ENCODE data around the gene DDX1. TPM values are rescaled to one million over a fixed set of nuclear protein-coding genes. Genes with fewer than 3 reads are reported as not detected.

Gene DDX1
- total and polyA plus RNA-seq, 2 of the 4 experiments (the other 2 are of a cell fraction), result 73.6 to 74.9 TPM

GRCh38 chr2:15665067-15665942 lies 73.6 kb downstream of the DDX1 start:
- no peak overlapping the region for H4K8ac ChIP-seq (ENCODE audit: low read depth in 2 of 2, low read length in 2 of 2)
- intact Hi-C loops (cut with micrococcal nuclease) (no loop called here), in situ Hi-C loops (cut with MboI; ENCODE audit: low sequenced_read_pairs) (no loop called here), dilution Hi-C loops (cut with HindIII; ENCODE audit: low sequenced_read_pairs, unreplicated experiment) (no loop called here)
- H3K4me3 ChIP-seq (ENCODE audit: insufficient read depth, low read depth, low read length), result no peak overlapping the region
- no peaks in the 10 kb centered on the region for H3K36me3 ChIP-seq (ENCODE audit: control insufficient read depth, insufficient read depth, low read length)
- no peak overlapping the region for H2BK120ac ChIP-seq (ENCODE audit: low read depth, low read length)
- H4K5ac ChIP-seq (ENCODE audit: low read depth, low read length), result no peak overlapping the region
- H3K4ac ChIP-seq (ENCODE audit: low read depth, low read length), result no peak overlapping the region
- no peaks in the 10 kb centered on the region for H3K79me1 ChIP-seq (ENCODE audit: low read depth in 1 of 2, low read length in 2 of 2)
- H3K23ac ChIP-seq (ENCODE audit: low read depth, low read length), result no peak overlapping the region
- CTCF ChIA-PET, result no interaction called here
- H4K91ac ChIP-seq (ENCODE audit: insufficient read depth, low read depth, low read length), result no peak overlapping the region
- no peaks in the 10 kb centered on the region for H3K27me3 ChIP-seq (ENCODE audit: control insufficient read depth, insufficient read depth, low read length)
- ATAC-seq (ENCODE audit: low read depth), result no peak
- no TSS peak for BruUV-seq (replicated peaks)
- H3K9ac ChIP-seq (ENCODE audit: low read depth, low read length), result no peak overlapping the region
- H3K18ac ChIP-seq (ENCODE audit: low read depth, low read length), result no peak overlapping the region
- no peaks in the 10 kb centered on the region for H3K4me1 ChIP-seq (ENCODE audit: control insufficient read depth, insufficient read depth, low read length)
- no peak overlapping the region for H2AK5ac ChIP-seq (ENCODE audit: low read depth, low read length)
- no peak overlapping the region for H2BK5ac ChIP-seq (ENCODE audit: low read depth, low read length, poor library complexity, severe bottlenecking)
- no peak overlapping the region for H3K27ac ChIP-seq (ENCODE audit: insufficient read depth, low read length)
- no peak overlapping the region for H2AK9ac ChIP-seq (replicated peaks; ENCODE audit: low read depth, low read length, poor library complexity)
- no peak overlapping the region for H3K14ac ChIP-seq (replicated peaks; ENCODE audit: low read depth, low read length)
- H3K56ac ChIP-seq (ENCODE audit: extremely low read depth, insufficient read depth, low read length), result no peak overlapping the region
- no peak overlapping the region for H3K4me2 ChIP-seq (ENCODE audit: low read depth, low read length)
- POLR2A ChIA-PET (ENCODE audit: unreplicated experiment), result no interaction called here
- H3K9me1 ChIP-seq (ENCODE audit: insufficient read depth, low read length), result no peaks in the 10 kb centered on the region
- H2AFZ ChIP-seq (replicated peaks; ENCODE audit: low read length, poor library complexity), result no peak overlapping the region
- WGBS, 2 experiments (ENCODE audit: extremely low coverage in 2 of 2, insufficient read length in 1 of 2), result no CpG with 5 or more reads among the region's 22 CpGs
- no peaks in the 10 kb centered on the region; the same call in 1 of the 2 replicates for H3K9me3 ChIP-seq (ENCODE audit: control insufficient read depth, insufficient read depth, low read length)
- TF ChIP-seq, protein P1, sequence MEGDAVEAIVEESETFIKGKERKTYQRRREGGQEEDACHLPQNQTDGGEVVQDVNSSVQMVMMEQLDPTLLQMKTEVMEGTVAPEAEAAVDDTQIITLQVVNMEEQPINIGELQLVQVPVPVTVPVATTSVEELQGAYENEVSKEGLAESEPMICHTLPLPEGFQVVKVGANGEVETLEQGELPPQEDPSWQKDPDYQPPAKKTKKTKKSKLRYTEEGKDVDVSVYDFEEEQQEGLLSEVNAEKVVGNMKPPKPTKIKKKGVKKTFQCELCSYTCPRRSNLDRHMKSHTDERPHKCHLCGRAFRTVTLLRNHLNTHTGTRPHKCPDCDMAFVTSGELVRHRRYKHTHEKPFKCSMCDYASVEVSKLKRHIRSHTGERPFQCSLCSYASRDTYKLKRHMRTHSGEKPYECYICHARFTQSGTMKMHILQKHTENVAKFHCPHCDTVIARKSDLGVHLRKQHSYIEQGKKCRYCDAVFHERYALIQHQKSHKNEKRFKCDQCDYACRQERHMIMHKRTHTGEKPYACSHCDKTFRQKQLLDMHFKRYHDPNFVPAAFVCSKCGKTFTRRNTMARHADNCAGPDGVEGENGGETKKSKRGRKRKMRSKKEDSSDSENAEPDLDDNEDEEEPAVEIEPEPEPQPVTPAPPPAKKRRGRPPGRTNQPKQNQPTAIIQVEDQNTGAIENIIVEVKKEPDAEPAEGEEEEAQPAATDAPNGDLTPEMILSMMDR (conservative IDR thresholded peaks at IDR 0.05; ENCODE audit: low read depth, low read length), result no peak
- TF ChIP-seq CHD1 (IDR thresholded peaks at IDR 0.05; ENCODE audit: low read depth, low read length) (no peak), FOS (IDR thresholded peaks at IDR 0.05; ENCODE audit: low read depth, low read length) (no peak), MAZ (IDR thresholded peaks at IDR 0.05; ENCODE audit: borderline replicate concordance, low read depth, low read length) (no peak), CEBPB (IDR thresholded peaks at IDR 0.05; ENCODE audit: low read depth, low read length) (no peak), BHLHE40 (IDR thresholded peaks at IDR 0.05; ENCODE audit: low read depth, low read length) (no peak)
- TF ChIP-seq, protein P2, sequence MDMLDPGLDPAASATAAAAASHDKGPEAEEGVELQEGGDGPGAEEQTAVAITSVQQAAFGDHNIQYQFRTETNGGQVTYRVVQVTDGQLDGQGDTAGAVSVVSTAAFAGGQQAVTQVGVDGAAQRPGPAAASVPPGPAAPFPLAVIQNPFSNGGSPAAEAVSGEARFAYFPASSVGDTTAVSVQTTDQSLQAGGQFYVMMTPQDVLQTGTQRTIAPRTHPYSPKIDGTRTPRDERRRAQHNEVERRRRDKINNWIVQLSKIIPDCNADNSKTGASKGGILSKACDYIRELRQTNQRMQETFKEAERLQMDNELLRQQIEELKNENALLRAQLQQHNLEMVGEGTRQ (IDR thresholded peaks at IDR 0.05; ENCODE audit: low read depth, low read length), result no peak
- H2BK15ac ChIP-seq (ENCODE audit: low read depth, low read length), result no peak overlapping the region
- H4K20me1 ChIP-seq (ENCODE audit: insufficient read depth, low read length), result no peaks in the 10 kb centered on the region
- H2BK20ac ChIP-seq (ENCODE audit: low read depth, low read length), result no peak overlapping the region
- DNase-seq, result no peak

Data from IMR-90 (cell line).